HG03439 (cell line): ENCODE data around the gene B4GALT1.

Source experiments
- ATAC-seq: cut with Tn5 transposase; IDR thresholded peaks from one replicate; pipeline ENCODE4 v1.9.1; 2021; ENCODE audit warnings: mild to moderate bottlenecking, moderate library complexity; ENCODE audit not compliant: unreplicated experiment

The B4GALT1 gene

DNA sequence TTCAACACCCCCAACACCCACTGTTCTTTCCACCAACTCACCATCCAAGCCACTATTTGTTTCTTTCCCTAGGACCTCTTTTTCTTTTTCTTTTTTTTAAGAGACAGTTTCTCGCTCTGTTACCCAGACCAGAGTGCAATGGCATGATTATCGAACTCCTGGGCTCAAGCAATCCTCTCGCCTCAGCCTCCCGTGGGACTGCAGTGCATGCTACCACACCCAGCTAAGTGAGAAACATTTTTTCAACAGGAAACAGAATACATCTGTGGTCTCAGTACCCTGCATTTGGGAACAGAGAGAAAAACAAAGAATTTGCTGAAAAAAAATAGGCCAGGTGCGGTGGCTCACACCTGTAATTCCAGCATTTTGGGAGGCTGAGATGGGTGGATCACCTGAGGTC, 24.6 kb downstream of the B4GALT1 start:
- no peak for ATAC-seq

DNA sequence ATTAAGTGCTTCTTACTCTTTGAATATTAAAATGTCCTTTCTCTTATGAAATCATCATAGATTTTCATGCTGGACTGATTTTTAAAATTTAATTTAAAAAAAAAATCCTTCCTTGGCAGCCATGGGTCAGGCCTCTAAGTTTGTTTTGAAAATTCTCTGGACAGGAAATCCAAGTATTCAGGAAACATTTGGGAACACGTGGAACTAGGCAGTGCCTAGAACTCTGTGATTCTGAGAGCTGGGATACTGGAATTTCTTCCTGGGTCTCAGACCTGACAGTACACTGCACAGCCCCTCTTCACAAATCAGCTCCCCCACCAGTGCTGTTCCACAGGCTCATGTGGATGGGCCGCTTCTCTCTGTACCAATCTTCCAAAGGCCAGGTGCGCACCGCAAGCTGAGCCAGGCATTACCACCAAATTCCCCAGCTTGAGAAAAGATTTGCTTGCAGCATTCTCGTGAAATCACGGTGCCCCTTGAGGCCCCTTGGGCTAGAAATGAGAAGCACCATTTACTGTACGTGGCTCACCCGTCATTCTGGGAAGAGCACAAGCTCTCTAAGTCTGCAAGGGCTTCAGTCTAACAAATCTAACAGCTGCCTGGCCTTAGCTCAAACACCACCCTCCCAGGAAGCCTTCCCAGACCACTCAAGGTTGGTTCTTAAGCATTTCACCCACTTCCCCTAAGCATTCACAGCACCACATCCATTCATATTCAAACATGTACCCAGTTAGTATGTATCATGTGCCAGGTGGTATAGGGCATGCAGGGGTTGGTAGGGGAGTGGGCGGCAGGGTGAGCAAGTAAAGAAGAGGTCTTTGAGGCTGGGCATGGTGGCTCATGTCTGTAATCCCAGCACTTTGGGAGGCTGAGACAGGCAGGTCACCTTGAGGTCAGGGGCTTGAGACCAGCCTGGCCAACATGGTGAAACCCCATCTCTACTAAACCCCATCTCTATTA, 26.5 kb downstream of the B4GALT1 start:
- no peak for ATAC-seq

DNA sequence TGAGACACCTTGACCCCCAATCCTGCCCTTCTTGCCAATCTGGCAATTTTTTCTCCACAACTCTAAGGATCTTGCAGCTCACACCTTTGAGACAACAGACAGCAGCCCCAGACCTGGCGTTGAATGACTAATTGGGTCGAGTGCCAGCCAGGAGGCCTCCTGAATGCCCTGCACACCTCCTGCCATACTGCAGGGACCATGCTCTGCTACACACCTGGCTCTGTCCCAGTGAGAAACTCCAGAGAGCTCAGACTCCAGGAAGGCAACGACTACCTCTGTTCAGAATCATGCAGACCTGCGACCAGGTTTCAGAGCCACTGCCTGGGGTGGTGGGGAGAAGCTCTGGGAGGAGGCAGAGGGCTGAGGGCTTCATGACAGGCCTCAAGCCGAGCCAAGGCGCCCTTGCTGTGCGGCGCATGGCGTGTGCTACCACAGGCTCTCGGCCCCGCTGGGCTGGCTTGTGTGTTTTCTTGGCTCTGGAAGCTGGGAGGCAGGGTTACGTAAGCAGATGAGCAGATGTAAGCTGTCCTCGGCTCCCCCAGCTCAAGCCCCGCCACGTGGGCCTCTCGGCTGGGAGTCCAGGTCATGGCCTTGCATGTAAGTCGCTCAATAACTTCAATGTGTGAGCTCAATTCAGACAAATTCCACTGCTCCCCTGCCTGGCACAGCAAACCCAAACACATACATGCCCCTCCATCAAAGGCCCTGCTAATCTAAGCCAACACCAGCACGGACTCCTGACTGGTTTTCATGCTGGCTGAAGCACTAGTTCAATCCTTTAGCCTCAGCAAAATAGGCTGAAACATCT, 27.5 kb downstream of the B4GALT1 start:
- no peak for ATAC-seq

DNA sequence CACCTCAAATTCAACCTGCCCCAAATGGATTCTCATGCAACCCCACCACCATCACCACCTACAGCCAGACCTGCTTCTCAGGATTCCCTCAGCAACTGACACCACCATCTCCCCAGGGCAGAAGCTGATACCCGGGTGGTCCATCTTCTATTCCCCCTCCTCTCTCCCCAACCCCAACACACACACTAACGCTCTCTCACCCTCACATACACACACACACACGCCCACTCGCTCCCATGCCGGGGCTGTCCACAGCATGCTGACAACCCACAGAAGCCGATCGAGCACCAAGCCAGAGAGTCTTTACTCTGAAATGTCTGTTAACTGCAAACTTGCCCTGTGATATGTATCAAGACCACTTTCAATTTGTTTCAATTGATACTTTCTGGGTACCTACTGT, 28.4 kb downstream of the B4GALT1 start:
- ATAC-seq, result no peak

- ATAC-seq, result no peak
These were observed 29.3 kb downstream of the B4GALT1 start for GRCh38 chr9:33137781-33138264.

- no peak for ATAC-seq
These were observed 30.1 kb downstream of the B4GALT1 start for GRCh38 chr9:33136721-33137670.

- no peak for ATAC-seq
These were observed 31.6 kb downstream of the B4GALT1 start for GRCh38 chr9:33135470-33135958.

DNA sequence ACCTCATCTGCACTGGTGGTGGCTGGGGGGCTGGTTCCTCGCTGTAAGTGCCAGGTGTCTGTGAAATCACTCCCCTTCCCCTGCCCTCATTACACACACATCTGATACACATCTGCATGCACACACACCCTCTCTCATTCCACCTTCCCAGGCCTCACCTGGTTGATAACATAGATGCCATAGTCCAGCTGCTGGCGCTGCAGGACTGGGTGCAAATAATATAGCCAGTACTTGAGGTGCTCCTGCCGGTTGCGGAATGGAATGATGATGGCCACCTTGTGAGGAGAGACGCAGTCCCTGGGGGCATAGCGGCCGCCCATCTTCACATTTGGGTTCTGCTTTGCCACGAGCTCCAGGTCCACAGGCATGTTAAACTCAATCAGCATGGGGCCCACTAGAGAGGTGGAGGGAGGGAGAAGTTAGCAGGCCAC, 32.1 kb downstream of the B4GALT1 start:
- ATAC-seq, result no peak

DNA sequence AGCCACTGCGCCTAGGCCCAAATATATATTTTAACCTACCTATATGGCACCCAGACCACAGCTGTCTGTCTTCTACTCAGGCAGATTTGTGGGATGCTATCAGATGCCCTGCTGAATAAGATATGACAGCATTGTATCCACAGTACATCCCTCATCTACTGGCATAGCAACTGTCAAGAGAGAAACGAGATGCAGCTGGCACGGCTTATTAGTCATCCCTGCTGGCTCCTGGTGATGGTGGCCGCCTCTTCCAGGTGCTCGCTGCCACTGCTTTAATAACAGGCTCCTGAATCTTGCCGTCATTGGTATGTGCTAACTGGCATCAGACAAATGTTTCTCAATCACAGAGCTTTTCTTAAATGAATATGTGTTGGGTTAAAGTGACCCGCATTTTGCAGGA, 34.0 kb downstream of the B4GALT1 start:
- no peak for ATAC-seq

DNA sequence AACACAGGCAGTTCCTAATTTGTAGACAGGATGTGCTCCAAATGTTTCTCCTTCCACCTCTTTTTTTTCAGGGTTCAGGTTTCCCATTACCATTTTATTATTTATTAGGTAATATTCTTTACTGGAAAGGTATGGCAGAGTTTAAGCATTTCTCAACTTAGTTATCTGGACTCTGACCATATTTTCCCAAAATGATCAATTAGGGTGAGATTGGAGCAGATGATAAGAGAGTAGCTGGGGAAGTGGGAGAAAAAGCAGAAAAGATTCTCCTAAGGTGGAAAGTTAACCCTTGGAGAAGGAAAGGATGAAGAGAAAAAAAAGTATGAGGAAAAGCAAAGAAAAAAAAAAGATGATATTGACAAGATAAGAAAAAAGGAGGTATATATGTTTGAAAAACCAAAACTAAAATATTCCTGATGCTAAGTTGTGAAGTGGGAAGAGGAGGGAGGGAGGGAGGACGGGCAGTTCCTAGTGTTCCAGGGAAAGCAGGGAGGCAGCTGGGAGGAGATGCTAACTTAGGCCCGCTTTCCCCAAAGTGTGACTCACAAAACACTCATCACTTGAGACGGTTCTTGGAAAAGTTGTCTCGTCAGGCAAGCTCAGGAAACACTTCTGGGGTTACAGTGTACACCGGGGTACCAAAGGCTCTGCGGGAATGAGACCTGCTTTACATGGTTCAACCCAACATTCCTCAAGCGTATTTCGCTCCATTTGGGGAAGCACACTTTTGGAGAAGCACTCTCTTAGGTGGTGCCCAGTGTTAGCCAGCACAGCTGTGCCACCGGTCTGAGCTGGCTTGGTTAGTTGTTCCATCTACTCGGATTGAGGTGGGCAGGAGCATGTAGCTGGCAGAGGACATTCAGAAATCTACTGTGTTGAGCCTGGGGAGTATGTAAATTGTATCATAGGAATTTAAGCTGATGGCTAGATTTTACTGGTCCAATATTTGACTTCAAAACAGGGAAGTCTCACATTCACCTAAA, 35.1 kb downstream of the B4GALT1 start:
- ATAC-seq, result no peak

DNA sequence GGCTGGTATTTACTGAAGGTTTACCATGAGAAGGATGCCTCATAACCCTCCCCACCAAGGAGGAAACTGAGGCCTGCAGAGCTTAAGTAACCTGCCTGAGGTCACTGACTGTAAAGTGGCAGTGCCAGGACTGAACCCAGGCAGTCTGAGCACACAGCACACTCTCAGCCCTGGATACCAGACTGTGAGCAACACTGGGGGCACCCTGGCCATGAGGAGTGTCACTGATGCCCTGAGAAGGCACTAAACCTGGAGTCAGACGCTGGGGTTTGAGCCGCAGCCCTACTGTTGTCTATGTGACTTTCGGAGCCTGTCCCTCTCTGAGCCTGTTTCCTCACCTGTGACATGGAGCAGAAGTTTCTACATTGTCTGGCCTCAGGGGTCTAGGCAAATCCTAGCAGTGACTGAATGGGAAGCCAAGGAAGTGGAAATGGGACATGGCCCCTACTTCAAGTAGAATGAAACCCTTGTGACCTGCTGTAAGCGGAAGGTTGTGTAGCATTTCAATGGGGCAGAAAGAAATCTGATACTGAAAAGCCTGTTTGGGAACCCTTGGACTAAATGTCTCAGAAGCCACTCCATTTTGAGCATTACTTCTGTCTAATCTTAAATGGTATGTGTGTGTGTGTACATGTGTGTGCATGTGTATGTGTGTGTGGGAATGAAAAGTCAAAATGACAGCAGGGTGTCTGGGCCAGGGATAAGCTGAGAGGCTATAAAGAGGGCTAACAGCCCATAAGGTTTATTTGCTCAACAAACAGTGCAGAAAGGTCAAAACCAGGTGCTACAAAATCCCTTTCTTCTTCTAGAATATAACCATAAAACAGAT, 36.0 kb downstream of the B4GALT1 start:
- ATAC-seq, result no peak

DNA sequence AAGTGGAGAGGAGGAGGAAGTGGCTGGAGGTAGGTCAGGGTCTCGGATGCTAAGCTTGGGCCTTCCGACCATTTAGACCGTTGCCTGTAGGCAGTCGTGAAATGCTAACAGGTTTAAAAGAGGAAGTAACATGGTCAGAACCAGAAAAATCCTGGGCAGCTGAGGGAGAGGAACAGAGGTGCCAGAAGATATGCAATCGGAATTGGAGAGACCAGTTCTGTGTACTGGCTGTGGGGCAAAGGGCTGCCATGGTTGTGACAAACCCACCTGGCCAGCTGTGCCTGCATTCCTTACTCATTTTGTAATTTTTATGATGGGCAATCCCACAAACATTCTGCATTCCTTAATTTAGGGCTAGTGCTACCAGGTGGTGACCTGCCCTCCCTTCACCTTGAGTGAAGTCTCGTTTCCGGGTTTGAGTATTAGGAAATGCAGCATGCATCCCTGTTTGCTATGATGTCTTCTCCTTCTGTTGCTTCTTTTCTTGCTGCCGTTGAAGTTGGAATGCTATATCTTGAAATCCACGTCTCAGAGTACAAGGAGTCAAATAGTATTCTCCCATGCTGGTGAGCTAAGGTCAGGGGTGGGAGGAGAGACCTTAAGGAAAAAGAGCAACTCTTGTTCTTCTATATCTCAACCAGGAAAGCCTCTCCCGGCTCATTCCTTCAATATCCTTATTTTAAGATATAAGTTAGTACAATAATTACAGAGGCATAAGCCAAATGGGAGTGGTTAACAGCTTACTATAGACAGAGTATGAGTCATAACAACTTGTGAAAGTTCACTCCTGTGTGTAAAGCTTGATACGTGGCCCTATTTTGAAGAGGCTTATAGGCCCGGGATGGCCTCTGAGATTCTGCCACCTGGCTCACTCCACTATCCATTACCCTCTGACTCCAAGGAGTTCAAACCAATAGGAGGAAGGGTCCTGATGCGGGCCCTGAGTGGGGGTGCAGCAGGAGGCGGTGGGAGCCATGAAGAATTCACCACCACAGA, 37.0 kb downstream of the B4GALT1 start:
- peak; percentile 78 for ATAC-seq

DNA sequence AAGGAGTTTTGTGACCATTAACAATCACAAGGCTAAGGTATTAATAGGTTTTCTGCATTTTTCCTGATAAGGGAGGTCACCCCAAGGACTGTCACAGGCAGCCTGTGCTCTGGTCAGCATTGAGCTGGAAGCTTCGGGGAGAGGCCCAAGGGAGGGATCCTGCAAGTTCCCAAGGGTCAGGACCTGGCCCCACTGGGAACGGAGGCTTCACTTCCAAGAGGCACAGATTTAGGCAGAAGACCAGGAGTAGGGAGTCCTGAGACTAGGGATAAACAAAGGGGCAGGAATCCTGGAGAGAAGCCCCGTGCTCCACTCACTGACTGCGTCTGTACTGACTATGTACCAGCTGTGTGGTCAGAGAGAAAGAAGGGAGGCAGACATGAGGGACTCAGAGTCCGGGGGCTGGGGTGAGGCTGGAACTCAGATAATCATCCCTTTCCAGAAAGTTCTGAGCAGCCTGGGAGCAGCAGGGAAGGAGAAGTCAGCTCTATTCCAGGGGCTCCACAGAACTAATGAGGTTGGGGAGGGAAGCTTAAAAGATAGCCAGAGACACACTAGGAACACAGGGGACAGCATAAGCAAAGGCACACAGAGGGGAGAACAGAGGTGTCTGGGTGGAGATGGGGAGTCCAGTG, 37.8 kb downstream of the B4GALT1 start:
- no peak for ATAC-seq

DNA sequence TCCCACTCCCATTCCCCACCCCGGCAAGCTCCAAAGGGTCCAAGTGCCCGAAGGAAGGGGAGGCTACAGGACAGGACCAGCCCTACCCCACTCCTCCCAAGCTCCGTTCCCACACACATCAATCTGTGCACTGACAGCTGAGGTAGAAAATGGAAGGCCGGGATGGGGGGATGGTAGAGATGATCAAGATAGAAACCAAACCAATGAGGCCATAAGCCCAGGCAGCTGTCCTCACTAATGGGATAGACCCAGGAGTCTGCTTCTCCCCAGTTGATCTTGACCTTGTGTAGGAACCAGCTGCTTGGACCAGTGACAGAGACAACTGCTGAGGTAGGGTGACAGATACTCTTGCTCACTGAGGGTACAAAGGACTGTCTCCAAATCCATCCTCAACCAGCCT, 38.6 kb downstream of the B4GALT1 start:
- ATAC-seq, result no peak

DNA sequence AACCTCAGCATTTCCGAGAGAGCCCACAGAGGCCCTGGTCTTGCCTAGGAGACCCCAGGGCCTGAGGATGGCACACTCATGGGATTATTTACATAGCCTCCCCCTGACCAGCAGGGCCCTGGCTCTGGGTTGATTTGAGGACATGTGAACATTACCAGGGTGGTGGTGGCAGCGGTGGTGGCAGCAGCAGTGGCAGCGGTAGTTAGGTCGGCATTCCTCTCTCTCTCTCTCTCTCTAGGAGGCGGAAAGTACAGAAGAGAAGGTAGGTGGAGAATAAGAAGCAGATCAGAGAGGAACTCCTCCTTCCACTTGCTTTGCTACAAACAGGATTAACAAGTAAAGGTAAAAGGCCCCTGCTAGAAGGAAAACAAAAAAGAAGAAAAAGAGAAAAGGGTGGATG, 39.3 kb downstream of the B4GALT1 start:
- ATAC-seq, result no peak
